ENCODE results near the gene FAM98B. TPM values are rescaled to one million over a fixed set of nuclear protein-coding genes. Genes with fewer than 3 reads are reported as not detected.
A peak's percentile ranks its signal among the peaks of the same experiment; 100 is the strongest.
"Not testable (repeated sequence)": the region's sequence is repeated elsewhere in the genome, so short reads cannot be mapped to it uniquely, and the experiment has no call there.

Gene FAM98B
- total RNA-seq: 39.4 TPM
- polyA plus RNA-seq: 13.4 TPM

- under 1% methylated on average over 49 of the region's 49 CpGs for WGBS
- Histone ChIP-seq H3K36me3 (ENCODE audit: insufficient read depth) (no peaks in the 10 kb centered on the region), H3K27ac (ENCODE audit: low read depth) (peak within 1 kb of the TSS; percentile 93), H3K4me3 (ENCODE audit: low read depth, low read length) (peak within 1 kb of the TSS; percentile 87), H3K4me1 (ENCODE audit: insufficient read depth) (no peaks in the 10 kb centered on the region)
- DNase-seq (ENCODE audit: extremely low spot score): peak; percentile 84
Observed at GRCh38 chr15:38453971-38454695, at the start of gene FAM98B. Gene FAM98B, plus strand, starts transcription at chr15:38454127. Its CDS starts 35 bp downstream, at chr15:38454162.

GRCh38 chr15:38406436-38406835 lies 47.5 kb upstream of the FAM98B start:
- Histone ChIP-seq H3K4me1 (ENCODE audit: insufficient read depth) (no peaks in the 10 kb centered on the region), H3K36me3 (ENCODE audit: insufficient read depth) (no peaks in the 10 kb centered on the region), H3K4me3 (ENCODE audit: low read depth, low read length) (no peak overlapping the region), H3K27ac (ENCODE audit: low read depth) (no peak overlapping the region)
- WGBS: 54% methylated on average over 7 of the region's 7 CpGs
- no peak for DNase-seq (ENCODE audit: extremely low spot score)

GRCh38 chr15:38408576-38408975 lies 45.4 kb upstream of the FAM98B start:
- DNase-seq (ENCODE audit: extremely low spot score): no peak
- Histone ChIP-seq H3K4me3 (ENCODE audit: low read depth, low read length) (no peak overlapping the region), H3K27ac (ENCODE audit: low read depth) (no peak overlapping the region), H3K36me3 (ENCODE audit: insufficient read depth) (no peaks in the 10 kb centered on the region), H3K4me1 (ENCODE audit: insufficient read depth) (no peaks in the 10 kb centered on the region)
- WGBS: 89% methylated on average over 4 of the region's 4 CpGs

- Histone ChIP-seq H3K36me3 (ENCODE audit: insufficient read depth) (no peaks in the 10 kb centered on the region), H3K27ac (ENCODE audit: low read depth) (no peak overlapping the region), H3K4me3 (ENCODE audit: low read depth, low read length) (no peak overlapping the region), H3K4me1 (ENCODE audit: insufficient read depth) (no peaks in the 10 kb centered on the region)
- 27% methylated on average over 3 of the region's 3 CpGs for WGBS
- DNase-seq (ENCODE audit: extremely low spot score): no peak
Observed at GRCh38 chr15:38411902-38412301, 42.0 kb upstream of the FAM98B start.

GRCh38 chr15:38412466-38412865 lies 41.5 kb upstream of the FAM98B start:
- Histone ChIP-seq H3K4me3 (ENCODE audit: low read depth, low read length) (no peak overlapping the region), H3K27ac (ENCODE audit: low read depth) (no peak overlapping the region)
- 45% methylated on average over 3 of the region's 3 CpGs for WGBS

GRCh38 chr15:38414357-38414756 lies 39.6 kb upstream of the FAM98B start:
- no peak for DNase-seq (ENCODE audit: extremely low spot score)
- Histone ChIP-seq H3K4me1 (ENCODE audit: insufficient read depth) (no peaks in the 10 kb centered on the region), H3K36me3 (ENCODE audit: insufficient read depth) (no peaks in the 10 kb centered on the region), H3K27ac (ENCODE audit: low read depth) (no peak overlapping the region), H3K4me3 (ENCODE audit: low read depth, low read length) (no peak overlapping the region)

More at GRCh38 chr15:38412466-38412865, 41.5 kb upstream of the FAM98B start:
- H3K36me3 ChIP-seq (ENCODE audit: insufficient read depth): no peaks in the 10 kb centered on the region
- no peaks in the 10 kb centered on the region for H3K4me1 ChIP-seq (ENCODE audit: insufficient read depth)
- DNase-seq (ENCODE audit: extremely low spot score): no peak

GRCh38 chr15:38421069-38421690 lies 32.7 kb upstream of the FAM98B start:
- Histone ChIP-seq H3K27ac (ENCODE audit: low read depth) (no peak overlapping the region), H3K4me3 (ENCODE audit: low read depth, low read length) (no peak overlapping the region), H3K36me3 (ENCODE audit: insufficient read depth) (no peaks in the 10 kb centered on the region), H3K4me1 (ENCODE audit: insufficient read depth) (no peaks in the 10 kb centered on the region)
- 72% methylated on average over 4 of the region's 4 CpGs for WGBS
- DNase-seq (ENCODE audit: extremely low spot score): no peak

- DNase-seq (ENCODE audit: extremely low spot score): no peak
- Histone ChIP-seq H3K4me3 (ENCODE audit: low read depth, low read length) (no peak overlapping the region), H3K27ac (ENCODE audit: low read depth) (no peak overlapping the region), H3K4me1 (ENCODE audit: insufficient read depth) (no peaks in the 10 kb centered on the region), H3K36me3 (ENCODE audit: insufficient read depth) (no peaks in the 10 kb centered on the region)
- WGBS: 60% methylated on average over 4 of the region's 4 CpGs
Observed at GRCh38 chr15:38424101-38424552, 29.8 kb upstream of the FAM98B start.

- 79% methylated on average over 1 of the region's 1 CpG for WGBS
- Histone ChIP-seq H3K4me3 (ENCODE audit: low read depth, low read length) (no peak overlapping the region), H3K36me3 (ENCODE audit: insufficient read depth) (no peaks in the 10 kb centered on the region), H3K4me1 (ENCODE audit: insufficient read depth) (no peaks in the 10 kb centered on the region), H3K27ac (ENCODE audit: low read depth) (no peak overlapping the region)
- DNase-seq (ENCODE audit: extremely low spot score): no peak
Observed at GRCh38 chr15:38425269-38425668, 28.7 kb upstream of the FAM98B start.

- Histone ChIP-seq H3K27ac (ENCODE audit: low read depth) (no peak overlapping the region), H3K36me3 (ENCODE audit: insufficient read depth) (no peaks in the 10 kb centered on the region), H3K4me3 (ENCODE audit: low read depth, low read length) (no peak overlapping the region), H3K4me1 (ENCODE audit: insufficient read depth) (no peaks in the 10 kb centered on the region)
- DNase-seq (ENCODE audit: extremely low spot score): no peak
- 86% methylated on average over 1 of the region's 1 CpG for WGBS
Observed at GRCh38 chr15:38427380-38427779, 26.5 kb upstream of the FAM98B start.

GRCh38 chr15:38430106-38430760 lies 23.7 kb upstream of the FAM98B start:
- no peak overlapping the region for H3K4me3 ChIP-seq (ENCODE audit: low read depth, low read length)
- no peaks in the 10 kb centered on the region for H3K36me3 ChIP-seq (ENCODE audit: insufficient read depth)
- 61% methylated on average over 3 of the region's 3 CpGs for WGBS
- H3K27ac ChIP-seq (ENCODE audit: low read depth): no peak overlapping the region
- DNase-seq (ENCODE audit: extremely low spot score): no peak
- H3K4me1 ChIP-seq (ENCODE audit: insufficient read depth): no peaks in the 10 kb centered on the region

- WGBS: 0% methylated on average over 1 of the region's 1 CpG
- Histone ChIP-seq H3K4me3 (ENCODE audit: low read depth, low read length) (no peak overlapping the region), H3K27ac (ENCODE audit: low read depth) (no peak overlapping the region), H3K4me1 (ENCODE audit: insufficient read depth) (no peaks in the 10 kb centered on the region), H3K36me3 (ENCODE audit: insufficient read depth) (no peaks in the 10 kb centered on the region)
- no peak for DNase-seq (ENCODE audit: extremely low spot score)
Observed at GRCh38 chr15:38436993-38437392, 16.9 kb upstream of the FAM98B start.

- not testable (repeated sequence) for H3K27ac ChIP-seq (ENCODE audit: low read depth); H3K4me1 ChIP-seq (ENCODE audit: insufficient read depth); DNase-seq (ENCODE audit: extremely low spot score); H3K4me3 ChIP-seq (ENCODE audit: low read depth, low read length); H3K36me3 ChIP-seq (ENCODE audit: insufficient read depth)
- 79% methylated on average over 4 of the region's 4 CpGs for WGBS
Observed at GRCh38 chr15:38437603-38438002, 16.3 kb upstream of the FAM98B start.

Data from urinary bladder (tissue), 4 donors.